ENCODE measurements around the gene SBK2.

Gene SBK2

DNA sequence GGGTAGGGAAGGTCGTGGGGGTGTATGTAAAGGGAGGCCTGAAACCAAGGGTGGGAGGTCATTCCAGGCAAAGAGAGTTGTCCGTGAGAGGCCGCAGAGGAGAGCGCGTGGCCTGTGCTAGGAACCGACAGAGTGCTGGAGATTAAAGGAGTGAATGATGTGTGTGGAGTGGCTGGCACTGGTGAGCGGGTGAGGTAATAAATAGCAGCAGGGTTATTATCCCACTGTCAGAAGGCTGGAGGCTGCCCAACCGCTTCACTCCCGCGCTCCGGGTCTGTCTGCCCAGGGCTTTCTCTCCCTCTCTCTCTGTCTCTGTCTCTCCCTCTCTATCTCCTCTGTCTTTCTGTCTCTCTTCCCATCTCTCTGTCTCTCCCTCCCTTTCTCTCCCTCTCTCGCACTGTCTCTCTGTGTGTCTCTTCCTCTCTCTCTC is 26.3 kb upstream of the SBK2 start:
- TF ChIP-seq, protein P1, sequence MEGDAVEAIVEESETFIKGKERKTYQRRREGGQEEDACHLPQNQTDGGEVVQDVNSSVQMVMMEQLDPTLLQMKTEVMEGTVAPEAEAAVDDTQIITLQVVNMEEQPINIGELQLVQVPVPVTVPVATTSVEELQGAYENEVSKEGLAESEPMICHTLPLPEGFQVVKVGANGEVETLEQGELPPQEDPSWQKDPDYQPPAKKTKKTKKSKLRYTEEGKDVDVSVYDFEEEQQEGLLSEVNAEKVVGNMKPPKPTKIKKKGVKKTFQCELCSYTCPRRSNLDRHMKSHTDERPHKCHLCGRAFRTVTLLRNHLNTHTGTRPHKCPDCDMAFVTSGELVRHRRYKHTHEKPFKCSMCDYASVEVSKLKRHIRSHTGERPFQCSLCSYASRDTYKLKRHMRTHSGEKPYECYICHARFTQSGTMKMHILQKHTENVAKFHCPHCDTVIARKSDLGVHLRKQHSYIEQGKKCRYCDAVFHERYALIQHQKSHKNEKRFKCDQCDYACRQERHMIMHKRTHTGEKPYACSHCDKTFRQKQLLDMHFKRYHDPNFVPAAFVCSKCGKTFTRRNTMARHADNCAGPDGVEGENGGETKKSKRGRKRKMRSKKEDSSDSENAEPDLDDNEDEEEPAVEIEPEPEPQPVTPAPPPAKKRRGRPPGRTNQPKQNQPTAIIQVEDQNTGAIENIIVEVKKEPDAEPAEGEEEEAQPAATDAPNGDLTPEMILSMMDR (IDR thresholded peaks at IDR 0.05) = no peak

DNA sequence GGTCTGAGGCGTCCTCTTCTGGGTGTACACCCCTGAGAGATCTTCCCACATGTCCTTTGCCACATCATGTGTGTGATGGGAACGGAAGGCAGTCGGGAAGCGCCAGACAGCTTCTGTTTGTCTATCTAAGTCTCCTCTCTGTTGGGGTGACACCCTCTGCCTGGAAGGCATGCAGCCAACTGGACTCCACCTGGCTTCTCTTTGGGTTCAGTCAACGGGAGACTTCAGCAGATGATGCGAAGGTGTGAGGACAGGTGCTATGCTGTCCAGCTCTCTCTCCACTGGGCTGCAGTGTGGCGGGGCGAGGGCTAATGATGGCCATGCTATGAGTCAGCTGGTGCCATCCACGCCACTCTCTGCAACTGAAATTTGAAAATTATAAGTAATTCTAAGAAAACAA is 22.8 kb upstream of the SBK2 start:
- TF ChIP-seq, protein P1 (IDR thresholded peaks at IDR 0.05) = no peak

GRCh38 chr19:55554741-55555152 is 17.8 kb upstream of the SBK2 start:
- TF ChIP-seq, protein P1 (IDR thresholded peaks at IDR 0.05) = no peak

- TF ChIP-seq, protein P1 (IDR thresholded peaks at IDR 0.05) = no peak
Observed at GRCh38 chr19:55554302-55554701, 17.4 kb upstream of the SBK2 start.

GRCh38 chr19:55553217-55554182 is 16.6 kb upstream of the SBK2 start:
- TF ChIP-seq, protein P1 (IDR thresholded peaks at IDR 0.05) = no peak

GRCh38 chr19:55552620-55553019 is 15.7 kb upstream of the SBK2 start:
- TF ChIP-seq, protein P1 (IDR thresholded peaks at IDR 0.05) = no peak

DNA sequence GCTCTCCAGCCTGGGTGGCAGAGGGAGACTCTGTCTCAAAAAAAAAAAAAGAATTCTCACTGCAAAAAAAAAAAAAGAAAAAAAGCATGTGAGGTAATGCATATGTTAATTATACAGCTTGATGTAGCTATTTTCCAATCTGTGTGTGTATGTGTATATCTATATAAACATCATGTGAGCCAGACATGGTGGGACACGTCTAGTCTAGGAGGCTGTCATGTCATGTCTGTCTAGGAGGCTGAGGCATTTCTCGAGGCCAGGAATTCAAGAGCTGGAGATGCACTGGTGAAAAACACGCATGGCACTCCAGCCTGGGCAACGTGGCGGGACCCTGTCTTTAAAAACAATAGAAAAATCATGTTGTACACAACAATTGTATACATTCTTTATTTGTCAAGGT is 15.3 kb upstream of the SBK2 start:
- TF ChIP-seq, protein P1 (IDR thresholded peaks at IDR 0.05) = no peak
